ENCODE measurements around the gene WIZ. TPM values are rescaled to one million over a fixed set of nuclear protein-coding genes. Genes with fewer than 3 reads are reported as not detected.
A peak's percentile ranks its signal among the peaks of the same experiment; 100 is the strongest.

The WIZ gene
- total RNA-seq, 2 experiments from 2014 or later, result 16.5 to 16.7 TPM

- intact Hi-C loops (cut with micrococcal nuclease), result no loop called here
- H3K27me3 Mint-ChIP-seq (ENCODE audit: low read depth), result no peaks in the 10 kb centered on the region
- CTCF ChIA-PET, result no interaction called here
- H3K9me3 Mint-ChIP-seq, result no peaks in the 10 kb centered on the region
- H3K27ac Mint-ChIP-seq, result no peak overlapping the region
- no peaks in the 10 kb centered on the region for H3K36me3 Mint-ChIP-seq (ENCODE audit: low read depth)
- no peak for DNase-seq
- peaks cover 2% of the 10 kb centered on the region for H3K4me1 Mint-ChIP-seq (ENCODE audit: low read depth)
- H3K4me3 Mint-ChIP-seq, result no peak overlapping the region
These were observed 10.5 kb downstream of the WIZ start for GRCh38 chr19:15439078-15439799.

GRCh38 chr19:15438577-15438976, 11.2 kb downstream of the WIZ start:
- no peaks in the 10 kb centered on the region for H3K36me3 Mint-ChIP-seq (ENCODE audit: low read depth)
- no peaks in the 10 kb centered on the region for H3K27me3 Mint-ChIP-seq (ENCODE audit: low read depth)
- H3K4me3 Mint-ChIP-seq, result no peak overlapping the region
- peaks cover 4% of the 10 kb centered on the region for H3K4me1 Mint-ChIP-seq (ENCODE audit: low read depth)
- no peak overlapping the region for H3K27ac Mint-ChIP-seq
- DNase-seq, result no peak
- H3K9me3 Mint-ChIP-seq, result no peaks in the 10 kb centered on the region
- intact Hi-C loops (cut with micrococcal nuclease), result no loop called here
- CTCF ChIA-PET, result no interaction called here

GRCh38 chr19:15438124-15438496, 11.6 kb downstream of the WIZ start:
- CTCF ChIA-PET, result no interaction called here
- H3K27ac Mint-ChIP-seq, result no peak overlapping the region
- H3K4me3 Mint-ChIP-seq, result no peak overlapping the region
- no peaks in the 10 kb centered on the region for H3K36me3 Mint-ChIP-seq (ENCODE audit: low read depth)
- no peaks in the 10 kb centered on the region for H3K9me3 Mint-ChIP-seq
- intact Hi-C loops (cut with micrococcal nuclease), result no loop called here
- DNase-seq, result no peak
- no peaks in the 10 kb centered on the region for H3K27me3 Mint-ChIP-seq (ENCODE audit: low read depth)
- peaks cover 9% of the 10 kb centered on the region for H3K4me1 Mint-ChIP-seq (ENCODE audit: low read depth)

- CTCF ChIA-PET, result interaction anchor here (0.6 to 2.9 kb wide), 2 partner anchors 26 to 116 kb away, joined by 4 to 9 read pairs; partner anchors contain the start of gene RASAL3
- H3K4me3 Mint-ChIP-seq, result no peak overlapping the region
- intact Hi-C loops (cut with micrococcal nuclease), result no loop called here
- peaks cover 11% of the 10 kb centered on the region for H3K4me1 Mint-ChIP-seq (ENCODE audit: low read depth)
- no peak overlapping the region for H3K27ac Mint-ChIP-seq
- DNase-seq, result no peak
- no peaks in the 10 kb centered on the region for H3K36me3 Mint-ChIP-seq (ENCODE audit: low read depth)
- no peaks in the 10 kb centered on the region for H3K9me3 Mint-ChIP-seq
- H3K27me3 Mint-ChIP-seq (ENCODE audit: low read depth), result no peaks in the 10 kb centered on the region
These were observed 12.2 kb downstream of the WIZ start for GRCh38 chr19:15437355-15438123.

- Mint-ChIP-seq H3K4me1 (ENCODE audit: low read depth) (peaks cover 11% of the 10 kb centered on the region), H3K4me3 (no peak overlapping the region), H3K9me3 (no peaks in the 10 kb centered on the region), H3K36me3 (ENCODE audit: low read depth) (peaks cover 3% of the 10 kb centered on the region), H3K27ac (no peak overlapping the region), H3K27me3 (ENCODE audit: low read depth) (no peaks in the 10 kb centered on the region)
- CTCF ChIA-PET, result interaction anchor here (2.9 kb wide), 1 partner anchor 27 kb away, joined by 9 read pairs; the partner anchor contains the start of gene RASAL3
- intact Hi-C loops (cut with micrococcal nuclease), result no loop called here
- no peak for DNase-seq
These were observed 13.0 kb downstream of the WIZ start for GRCh38 chr19:15436826-15437110.

- Mint-ChIP-seq H3K36me3 (ENCODE audit: low read depth) (peaks cover 3% of the 10 kb centered on the region), H3K27ac (peak overlapping the region; percentile 16)
These were observed 13.5 kb downstream of the WIZ start for GRCh38 chr19:15436012-15436825.

GRCh38 chr19:15433519-15434069, 16.2 kb downstream of the WIZ start:
- intact Hi-C loops (cut with micrococcal nuclease), result loop anchor here (5.0 kb wide), 1 partner anchor 124 kb away; no protein-coding TSS in a partner anchor
- H3K4me1 Mint-ChIP-seq (ENCODE audit: low read depth), result peaks cover 29% of the 10 kb centered on the region
- peak overlapping the region; percentile 95 for H3K4me3 Mint-ChIP-seq
- DNase-seq, result no peak
- CTCF ChIA-PET, result interaction anchor here (0.8 to 1.8 kb wide), 4 partner anchors 14 to 122 kb away, joined by 3 to 11 read pairs (median 6); partner anchors contain the start of genes AKAP8L and RASAL3
- peak overlapping the region; percentile 90 for H3K27ac Mint-ChIP-seq
- no peaks in the 10 kb centered on the region for H3K27me3 Mint-ChIP-seq (ENCODE audit: low read depth)
- no peaks in the 10 kb centered on the region for H3K9me3 Mint-ChIP-seq
- H3K36me3 Mint-ChIP-seq (ENCODE audit: low read depth), result peaks cover 7% of the 10 kb centered on the region

More at GRCh38 chr19:15436012-15436825, 13.5 kb downstream of the WIZ start:
- H3K4me3 Mint-ChIP-seq, result no peak overlapping the region
- peaks cover 16% of the 10 kb centered on the region for H3K4me1 Mint-ChIP-seq (ENCODE audit: low read depth)
- H3K9me3 Mint-ChIP-seq, result no peaks in the 10 kb centered on the region
- intact Hi-C loops (cut with micrococcal nuclease), result no loop called here
- no peaks in the 10 kb centered on the region for H3K27me3 Mint-ChIP-seq (ENCODE audit: low read depth)
- CTCF ChIA-PET, result interaction anchor here (1.5 to 2.9 kb wide), 2 partner anchors 27 to 97 kb away, joined by 3 to 9 read pairs; partner anchors contain the start of gene RASAL3
- DNase-seq, result no peak

- peaks cover 10% of the 10 kb centered on the region for H3K36me3 Mint-ChIP-seq (ENCODE audit: low read depth)
- H3K27ac Mint-ChIP-seq, result peak overlapping the region; percentile 90
- peak; percentile 93 for DNase-seq
- H3K4me1 Mint-ChIP-seq (ENCODE audit: low read depth), result peaks cover 29% of the 10 kb centered on the region
- H3K4me3 Mint-ChIP-seq, result peak overlapping the region; percentile 95
- intact Hi-C loops (cut with micrococcal nuclease), result loop anchor here (1.0 to 5.0 kb wide), 5 partner anchors 14 to 124 kb away; partner anchors contain the start of gene AKAP8
- CTCF ChIA-PET, result interaction anchor here (0.5 to 1.8 kb wide), 5 partner anchors 14 to 1571 kb away, joined by 3 to 11 read pairs (median 4); partner anchors contain the start of genes AKAP8L and RASAL3
- H3K27me3 Mint-ChIP-seq (ENCODE audit: low read depth), result no peaks in the 10 kb centered on the region
- H3K9me3 Mint-ChIP-seq, result no peaks in the 10 kb centered on the region
These were observed 16.9 kb downstream of the WIZ start for GRCh38 chr19:15432629-15433518.

GRCh38 chr19:15432018-15432494, 17.7 kb downstream of the WIZ start:
- intact Hi-C loops (cut with micrococcal nuclease), result loop anchor here (1.0 to 5.0 kb wide), 5 partner anchors 13 to 125 kb away; partner anchors contain the start of gene AKAP8
- CTCF ChIA-PET, result interaction anchor here (1.5 to 3.2 kb wide), 3 partner anchors 13 to 124 kb away, joined by 7 to 11 read pairs (median 9); partner anchors contain the start of gene AKAP8L
- H3K9me3 Mint-ChIP-seq, result no peaks in the 10 kb centered on the region

GRCh38 chr19:15431396-15432017, 18.2 kb downstream of the WIZ start:
- Mint-ChIP-seq H3K4me1 (ENCODE audit: low read depth) (peaks cover 31% of the 10 kb centered on the region), H3K36me3 (ENCODE audit: low read depth) (peaks cover 21% of the 10 kb centered on the region), H3K27me3 (ENCODE audit: low read depth) (no peaks in the 10 kb centered on the region), H3K4me3 (peak overlapping the region; percentile 97), H3K9me3 (no peaks in the 10 kb centered on the region), H3K27ac (peak overlapping the region; percentile 87)
- CTCF ChIA-PET, result interaction anchor here (3.2 kb wide), 1 partner anchor 124 kb away, joined by 9 read pairs; no protein-coding TSS in a partner anchor
- DNase-seq, result no peak
- intact Hi-C loops (cut with micrococcal nuclease), result loop anchor here (1.0 to 5.0 kb wide), 5 partner anchors 12 to 126 kb away; partner anchors contain the start of gene AKAP8

More at GRCh38 chr19:15432018-15432494, 17.7 kb downstream of the WIZ start:
- H3K36me3 Mint-ChIP-seq (ENCODE audit: low read depth), result peaks cover 17% of the 10 kb centered on the region
- H3K27me3 Mint-ChIP-seq (ENCODE audit: low read depth), result no peaks in the 10 kb centered on the region
- H3K4me3 Mint-ChIP-seq, result peak overlapping the region; percentile 97
- DNase-seq, result peak; percentile 42
- H3K27ac Mint-ChIP-seq, result peak overlapping the region; percentile 87
- peaks cover 30% of the 10 kb centered on the region for H3K4me1 Mint-ChIP-seq (ENCODE audit: low read depth)
